Neural progenitor cell (in vitro differentiated cells): ENCODE data around the gene OR52A5.
"Not testable (repeated sequence)": the region's sequence is repeated elsewhere in the genome, so short reads cannot be mapped to it uniquely, and the experiment has no call there.

ENCODE experiments used
- CTCF ChIP-seq: fragments of 200-600 bp; sonication (generic); IDR thresholded peaks from 2 replicates; pipeline ENCODE4 v1.5.1; 2017; ENCODE audit warnings: antibody characterized with exemption, mild to moderate bottlenecking
- EZH2 ChIP-seq: fragments of 200-600 bp; sonication (generic); IDR thresholded peaks from 2 replicates; pipeline ENCODE4 v1.6.1; 2017; ENCODE audit warnings: antibody characterized with exemption, mild to moderate bottlenecking, moderate library complexity

DNA sequence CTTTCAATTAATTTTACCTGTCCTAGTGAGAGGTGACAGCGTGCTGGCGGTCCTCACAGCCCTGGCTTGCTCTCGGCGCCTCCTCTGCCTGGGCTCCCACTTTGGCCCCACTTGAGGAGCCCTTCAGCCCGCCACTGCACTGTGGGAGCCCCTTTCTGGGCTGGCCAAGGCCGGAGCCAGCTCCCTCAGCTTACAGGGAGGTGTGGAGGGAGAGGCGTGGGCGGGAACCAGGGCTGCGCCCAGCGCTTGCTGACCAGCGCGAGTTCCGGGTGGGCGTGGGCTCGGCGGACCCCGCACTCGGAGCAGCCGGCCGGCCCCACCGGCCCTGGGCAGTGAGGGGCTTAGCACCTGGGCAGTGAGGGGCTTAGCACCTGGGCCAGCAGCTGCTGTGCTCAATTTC is 6.0 kb upstream of the OR52A5 start:
- TF ChIP-seq EZH2, CTCF: not testable (repeated sequence)
